GM21367 (cell line): ENCODE data around the gene FBLN5.
"Not testable (repeated sequence)": the region's sequence is repeated elsewhere in the genome, so short reads cannot be mapped to it uniquely, and the experiment has no call there.

Source experiments
- ATAC-seq: cut with Tn5 transposase; IDR thresholded peaks from one replicate; pipeline ENCODE4 v1.9.1; 2021; ENCODE audit not compliant: unreplicated experiment

The FBLN5 gene

GRCh38 chr14:91867316-91867988, 80.0 kb downstream of the FBLN5 start, which contains the start of gene TC2N:
TC2N (minus strand) TSS chr14:91867536; CDS start chr14:91813769, 53,767 bp downstream.
- no peak for ATAC-seq

- no peak for ATAC-seq
Observed at GRCh38 chr14:91866511-91867295, 80.8 kb downstream of the FBLN5 start.

- ATAC-seq = no peak
Observed at GRCh38 chr14:91866061-91866460, 81.4 kb downstream of the FBLN5 start.

DNA sequence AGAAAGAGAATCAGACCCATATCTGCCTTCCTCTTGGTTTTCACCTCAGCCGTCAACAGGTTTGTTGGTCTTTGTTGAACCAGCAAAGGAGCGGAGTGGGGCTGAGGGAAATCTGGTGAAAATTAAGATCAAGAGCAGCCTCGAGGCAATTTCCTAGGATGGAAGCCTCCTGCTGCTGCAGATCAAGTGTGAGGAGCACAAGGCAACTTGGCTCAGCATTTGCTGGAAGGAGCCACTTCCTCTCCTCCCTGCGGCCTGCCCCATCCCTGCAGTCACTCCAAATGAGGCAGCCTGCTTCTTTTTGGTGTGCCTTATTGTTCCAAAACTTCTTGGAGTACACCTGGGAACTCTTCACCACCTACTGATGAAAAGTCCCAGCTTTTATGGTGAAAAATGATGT, 85.1 kb downstream of the FBLN5 start:
- ATAC-seq = no peak

- no peak for ATAC-seq
Observed at GRCh38 chr14:91861091-91861490, 86.4 kb downstream of the FBLN5 start.

DNA sequence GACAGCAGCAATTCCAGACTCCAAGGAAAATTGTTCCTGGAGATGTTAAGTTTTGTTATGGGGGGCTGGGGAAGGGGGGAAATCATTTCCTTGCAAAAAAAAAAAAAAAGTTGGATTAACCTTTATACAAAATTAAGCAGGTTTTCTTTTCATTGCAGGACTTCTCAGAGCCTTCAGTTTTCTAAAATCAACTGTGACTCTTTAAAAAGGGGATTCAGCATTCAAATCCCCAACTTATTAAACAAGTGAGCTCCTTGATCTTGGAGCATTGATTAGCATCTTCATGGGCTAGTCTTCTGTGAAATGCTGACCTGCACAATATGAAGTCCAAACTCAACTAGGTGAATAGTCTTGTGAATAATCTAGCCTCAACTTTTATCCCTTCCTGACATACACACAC, 87.3 kb downstream of the FBLN5 start:
- no peak for ATAC-seq

GRCh38 chr14:91858536-91859275, 88.8 kb downstream of the FBLN5 start:
- peak; percentile 83 for ATAC-seq

- ATAC-seq = no peak
Observed at GRCh38 chr14:91857614-91858013, 89.9 kb downstream of the FBLN5 start.

DNA sequence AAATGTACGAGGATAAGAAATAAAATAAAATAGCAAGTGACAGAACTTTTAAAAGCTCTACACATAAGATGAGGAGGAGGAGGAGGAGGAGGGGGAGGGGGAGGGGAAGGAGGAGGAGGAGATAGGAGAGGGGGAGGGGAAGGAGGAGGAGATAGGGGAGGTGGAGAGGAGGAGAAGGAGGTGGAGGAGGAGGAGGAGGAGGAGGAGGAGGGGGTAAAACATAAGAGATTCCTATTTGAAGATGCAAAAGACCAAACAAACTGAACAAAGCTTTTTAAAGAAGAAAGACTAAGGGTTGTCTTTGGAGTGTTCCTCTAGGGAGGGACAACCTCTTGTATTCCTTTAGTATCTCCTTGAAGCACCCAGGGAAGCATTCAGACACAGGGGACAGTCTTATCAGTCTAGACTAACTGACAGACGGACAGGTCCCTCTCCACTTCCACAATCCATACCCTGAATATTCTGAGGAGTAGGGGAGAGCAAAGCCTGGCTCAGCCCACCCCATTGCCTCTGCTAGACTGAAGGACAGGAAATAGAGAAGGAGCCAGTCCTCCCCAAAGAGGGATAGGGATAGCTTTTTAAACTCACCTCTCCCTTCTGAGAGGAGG, 93.1 kb downstream of the FBLN5 start:
- ATAC-seq = no peak

GRCh38 chr14:91851563-91851962, 95.9 kb downstream of the FBLN5 start:
- ATAC-seq = no peak

- no peak for ATAC-seq
Observed at GRCh38 chr14:91848504-91849001, 98.9 kb downstream of the FBLN5 start.

- no peak for ATAC-seq
Observed at GRCh38 chr14:91847693-91848092, 99.8 kb downstream of the FBLN5 start.

DNA sequence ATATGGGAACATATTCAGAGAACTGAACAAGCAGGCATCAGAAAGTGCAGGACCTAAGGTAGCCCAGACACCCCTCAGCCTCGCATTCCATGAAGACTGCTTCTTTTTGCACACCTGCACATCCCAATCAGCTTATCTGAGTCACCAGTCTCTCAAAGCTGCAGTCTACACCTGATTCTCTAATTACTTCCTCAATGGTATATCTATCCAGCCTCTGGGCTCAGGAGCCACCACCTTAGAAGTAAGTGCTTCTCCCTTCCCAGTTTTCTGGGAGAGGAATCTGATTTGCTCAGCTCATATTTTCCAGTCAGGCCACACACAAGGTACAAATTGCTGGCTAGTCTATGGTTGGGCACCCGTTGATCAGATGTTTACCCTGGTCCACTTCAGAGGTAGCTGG, 101.8 kb downstream of the FBLN5 start:
- no peak for ATAC-seq

DNA sequence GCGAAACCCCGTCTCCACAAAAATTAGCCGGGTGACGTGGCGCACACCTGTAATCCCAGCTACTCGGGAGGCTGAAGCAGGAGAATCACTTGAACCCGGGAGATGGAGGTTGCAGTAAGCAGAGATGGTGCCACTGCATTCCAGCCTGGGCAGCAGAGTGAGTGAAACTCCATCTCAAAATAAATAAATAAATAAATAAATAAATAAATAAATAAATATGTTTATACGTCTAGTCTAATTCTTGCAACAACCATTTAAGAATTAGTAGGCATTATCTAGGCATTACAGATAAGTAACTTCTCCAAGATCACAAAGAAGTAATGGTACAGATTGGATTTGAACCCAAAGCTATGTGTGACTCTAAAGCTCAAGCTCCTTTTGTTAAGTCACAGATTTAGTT, 102.4 kb downstream of the FBLN5 start:
- not testable (repeated sequence) for ATAC-seq

DNA sequence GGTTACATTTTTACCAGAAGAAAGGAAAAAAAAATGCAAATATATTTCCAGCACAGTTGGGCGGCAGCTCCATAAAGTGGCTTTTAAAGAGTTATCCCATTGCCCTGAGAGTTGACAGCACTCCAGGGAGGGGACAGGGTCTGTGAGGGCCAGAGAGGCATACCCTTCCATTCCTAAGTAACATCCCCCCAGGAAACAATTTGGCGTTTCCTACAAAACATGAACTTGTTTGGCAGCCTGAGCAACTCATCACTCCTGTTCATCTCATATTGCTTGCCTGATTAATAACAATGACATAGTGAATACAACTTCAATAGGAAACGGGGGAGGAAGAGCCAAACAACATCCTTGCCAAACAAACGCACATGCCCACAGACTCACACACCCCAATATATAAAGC, 103.5 kb downstream of the FBLN5 start:
- no peak for ATAC-seq

- no peak for ATAC-seq
Observed at GRCh38 chr14:91843437-91843836, 104.1 kb downstream of the FBLN5 start.

GRCh38 chr14:91841065-91841464, 106.4 kb downstream of the FBLN5 start:
- ATAC-seq = no peak

GRCh38 chr14:91839749-91840148, 107.7 kb downstream of the FBLN5 start:
- no peak for ATAC-seq

- ATAC-seq = no peak
Observed at GRCh38 chr14:91837076-91837475, 110.4 kb downstream of the FBLN5 start.

GRCh38 chr14:91835920-91836843, 111.3 kb downstream of the FBLN5 start:
- ATAC-seq = peak; percentile 71
